RKO (cell line): ENCODE data around the gene KPNA3.
"Not testable (repeated sequence)": the region's sequence is repeated elsewhere in the genome, so short reads cannot be mapped to it uniquely, and the experiment has no call there.

ENCODE experiments used
- DNase-seq: peaks from one replicate; pipeline ENCODE4 v3.0.0-alpha.2; 2016; ENCODE audit warnings: low spot score

The KPNA3 gene

DNA sequence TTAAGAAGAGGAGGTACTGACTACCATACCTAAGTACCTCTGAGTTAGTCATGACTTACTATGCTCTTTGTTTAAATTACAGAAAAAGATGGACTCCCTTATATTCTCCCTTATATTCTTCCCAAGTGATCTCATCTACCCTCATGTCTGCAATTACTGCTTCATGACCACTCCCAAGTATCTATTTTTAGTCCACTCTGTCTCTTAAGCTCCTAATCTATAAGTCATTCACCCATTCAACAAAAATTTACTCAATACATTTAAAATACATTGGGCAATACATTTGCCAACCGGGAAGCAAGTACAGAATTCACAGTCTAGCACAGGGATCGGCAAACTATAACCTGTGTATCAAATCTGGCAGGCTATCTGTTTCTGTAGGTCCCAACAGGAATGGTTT lies 42.6 kb downstream of the KPNA3 start:
- no peak for DNase-seq

DNA sequence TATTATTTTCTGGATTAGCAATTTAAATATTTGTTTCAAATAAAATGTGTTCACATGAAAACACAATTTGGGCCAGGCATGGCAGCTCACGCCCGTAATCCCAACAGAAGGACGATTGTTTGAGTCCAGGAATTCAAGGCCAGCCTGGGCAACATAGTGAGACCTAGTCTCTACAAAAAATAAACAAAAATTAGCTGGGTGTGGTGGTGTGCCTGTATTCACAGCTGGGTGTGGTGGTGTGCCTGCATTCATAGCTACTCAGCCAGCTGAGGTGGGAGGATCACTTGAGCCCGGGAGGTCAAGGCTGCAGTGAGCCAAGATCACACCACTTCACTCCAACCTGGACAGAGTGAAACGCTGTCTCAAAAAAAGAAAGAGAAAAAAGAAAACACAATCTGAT lies 46.4 kb downstream of the KPNA3 start:
- no peak for DNase-seq

DNA sequence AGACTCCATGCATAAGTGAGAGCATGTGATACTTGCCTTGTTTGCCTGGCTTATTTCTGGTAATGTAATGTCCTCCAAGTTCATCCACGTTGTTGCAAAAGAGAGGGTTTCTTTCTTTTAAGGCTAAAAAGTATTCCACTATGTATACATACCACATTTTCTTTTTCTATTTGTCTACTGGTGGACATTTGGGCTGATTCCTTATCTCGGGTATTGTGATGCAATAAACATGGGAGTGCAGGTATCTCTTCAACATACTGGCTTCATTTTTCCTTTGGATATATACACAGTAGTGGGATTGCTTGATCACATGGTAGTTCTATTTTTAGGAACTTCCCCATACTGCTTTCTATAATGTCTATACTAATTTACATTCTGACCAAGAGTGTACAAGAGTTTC lies 51.6 kb downstream of the KPNA3 start:
- DNase-seq, result no peak

DNA sequence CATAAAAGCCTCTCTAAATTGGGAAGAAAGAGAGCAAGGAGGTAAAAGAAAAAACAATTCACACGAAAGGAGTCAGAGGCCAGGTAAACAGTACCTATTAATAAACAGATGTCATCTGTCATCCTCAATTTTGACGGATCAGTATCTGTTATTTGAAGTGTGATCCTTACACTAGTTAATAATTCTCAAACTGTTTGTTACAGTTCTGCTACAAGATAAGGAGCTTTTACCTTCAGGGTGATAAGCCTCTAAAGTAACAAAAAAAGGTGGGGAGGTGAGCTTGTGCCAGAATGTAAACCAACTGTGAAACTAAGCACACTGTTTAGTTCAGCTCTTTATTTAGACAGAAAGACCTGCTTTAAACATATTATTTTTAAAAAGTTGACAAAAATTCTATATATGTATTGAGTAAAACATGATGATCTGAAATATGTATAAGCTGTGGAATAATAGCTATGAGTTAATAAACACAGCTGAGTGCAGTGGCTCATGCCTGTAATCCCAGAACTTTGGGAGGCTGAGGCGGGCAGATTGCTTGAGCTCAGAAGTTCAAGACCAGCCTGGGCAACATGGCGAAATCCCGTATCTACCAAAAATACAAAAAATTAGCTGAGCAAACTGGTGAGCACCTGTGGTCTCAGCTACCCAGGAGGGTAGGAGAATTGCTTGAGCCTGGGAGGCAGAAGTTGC lies 52.8 kb downstream of the KPNA3 start:
- DNase-seq, result no peak

DNA sequence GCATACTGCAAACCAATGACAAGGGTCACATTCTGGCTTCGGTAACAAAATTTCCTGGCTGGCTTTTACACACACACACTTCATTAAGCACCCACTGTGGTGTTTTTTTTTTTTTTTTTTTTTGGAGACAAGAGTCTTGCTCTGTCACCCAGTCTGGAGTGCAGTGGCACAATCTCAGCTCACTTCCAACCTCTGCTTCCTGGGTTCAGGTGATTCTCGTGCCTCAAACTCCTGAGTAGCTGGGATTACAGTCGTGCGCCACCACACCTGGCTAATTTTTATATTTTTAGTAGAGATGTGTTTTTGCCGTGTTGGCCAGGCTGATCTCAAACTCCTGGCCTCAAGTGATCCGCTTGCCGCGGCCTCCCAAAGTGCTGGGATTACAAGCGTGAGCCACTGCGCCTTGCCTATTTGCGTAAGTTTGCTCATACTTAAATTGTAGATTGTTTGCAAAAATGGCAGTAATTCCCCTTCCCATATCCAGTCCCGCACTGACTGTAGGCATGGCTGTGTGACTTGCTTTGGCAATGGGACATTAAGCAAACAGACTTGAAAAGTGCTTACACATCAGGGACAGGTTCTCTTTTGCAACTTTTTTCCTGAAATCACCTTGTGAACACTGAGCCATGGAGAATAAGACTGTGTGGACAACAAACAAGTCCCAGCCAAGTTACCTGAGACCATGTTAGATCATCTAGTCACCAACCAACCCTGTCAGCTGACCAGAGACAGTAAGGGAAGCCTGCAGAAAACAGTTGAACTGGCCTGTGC lies 59.1 kb downstream of the KPNA3 start:
- no peak for DNase-seq

DNA sequence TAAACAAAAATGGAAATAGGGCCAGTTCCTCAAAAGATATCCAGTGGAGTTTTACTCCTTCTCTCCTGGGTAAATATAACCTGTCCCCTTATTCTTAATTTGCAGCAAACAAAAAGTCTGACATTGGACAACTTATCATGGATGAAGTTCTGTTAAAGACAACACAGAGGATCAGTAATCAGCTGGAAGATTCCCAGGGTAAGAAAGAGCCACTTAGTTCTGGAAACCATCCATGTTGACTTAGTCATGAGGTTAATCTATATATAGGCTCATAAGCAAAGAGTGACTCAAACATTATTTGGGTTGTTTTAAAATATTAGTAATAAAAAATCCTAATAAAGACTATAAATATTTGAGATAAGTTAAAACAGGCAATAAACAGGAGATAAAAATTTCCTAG lies 60.7 kb downstream of the KPNA3 start:
- DNase-seq, result no peak

DNA sequence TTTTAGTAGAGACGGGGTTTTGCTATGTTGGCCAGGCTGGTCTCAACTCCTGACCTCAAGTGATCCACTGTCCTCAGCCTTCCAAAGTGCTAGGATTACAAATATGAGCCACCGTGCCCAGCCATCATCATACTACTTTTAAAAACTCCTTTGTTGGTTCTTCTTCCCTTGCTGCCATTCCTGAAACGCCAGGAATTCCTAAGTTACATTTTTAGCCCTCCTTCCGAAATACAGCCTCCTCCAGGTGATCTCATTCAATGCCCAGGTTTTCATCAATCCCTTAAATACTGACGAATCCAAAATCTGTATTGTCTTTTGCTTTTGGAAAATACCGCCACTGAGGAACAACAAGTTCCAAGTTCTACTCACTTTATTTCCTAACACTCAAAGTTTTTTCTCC lies 75.9 kb downstream of the KPNA3 start:
- no peak for DNase-seq

DNA sequence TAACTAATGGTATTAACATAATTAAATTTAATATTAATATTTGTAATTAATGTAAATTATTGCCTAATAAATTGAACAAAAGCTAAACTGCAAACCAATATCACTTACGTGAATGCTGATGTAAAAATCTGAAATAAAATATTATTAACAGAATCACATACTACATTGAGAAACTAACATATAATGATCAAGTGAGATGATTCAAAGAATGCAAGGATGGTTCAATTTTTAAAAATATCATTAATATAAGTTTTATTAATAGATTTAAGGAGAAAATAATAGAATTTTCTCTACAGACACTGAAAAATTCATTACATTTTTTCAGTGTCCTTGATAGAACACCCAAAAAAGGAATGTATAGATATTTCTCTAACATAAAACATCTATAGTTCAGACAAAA lies 77.7 kb downstream of the KPNA3 start:
- no peak for DNase-seq

DNA sequence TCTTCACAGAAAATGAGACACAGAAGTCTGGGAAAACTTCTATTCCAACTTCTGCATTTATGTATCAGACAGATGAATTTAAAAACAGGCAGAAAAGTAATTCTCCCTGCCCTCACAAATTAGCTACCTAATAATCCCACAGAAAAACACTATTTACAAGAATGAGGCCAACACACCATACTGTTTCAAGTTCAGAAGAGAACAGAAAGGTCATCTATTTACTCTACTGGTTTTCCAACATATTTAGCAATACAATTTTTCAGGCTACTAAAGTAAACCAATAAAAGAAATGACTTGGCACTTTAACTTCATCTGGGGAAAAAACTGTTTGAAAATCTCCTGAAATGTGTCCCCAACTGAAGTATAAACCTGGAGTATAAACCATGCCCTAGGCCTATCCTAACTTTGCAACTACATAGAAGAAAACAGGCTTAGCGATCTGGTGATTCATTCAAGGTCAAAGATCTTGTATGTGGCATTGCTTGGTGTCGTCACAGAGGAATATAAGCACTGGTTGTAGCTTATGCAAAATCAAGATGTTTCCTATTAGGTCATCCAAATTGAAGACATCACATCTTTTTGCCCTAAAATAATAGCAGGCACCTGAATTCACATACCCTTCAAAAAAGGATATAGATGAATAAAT lies 81.1 kb downstream of the KPNA3 start:
- peak; percentile 36 for DNase-seq

DNA sequence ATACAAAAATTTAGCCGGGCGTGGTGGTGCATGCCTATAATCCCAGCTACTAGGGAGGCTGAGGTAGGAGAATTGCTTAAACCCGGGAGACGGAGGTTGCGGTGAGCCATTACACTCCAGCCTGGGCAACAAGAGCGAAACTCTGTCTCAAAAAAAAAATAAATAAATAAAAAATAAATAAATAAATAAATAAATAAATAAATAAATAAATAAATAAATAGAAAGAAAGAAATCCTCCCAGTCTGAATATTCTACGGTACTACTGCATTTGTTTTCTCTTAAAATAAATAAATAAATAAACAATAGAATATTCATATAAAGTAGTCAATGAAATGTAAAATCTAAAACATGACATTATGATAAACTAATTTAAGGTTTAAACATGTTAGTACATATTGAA lies 88.2 kb downstream of the KPNA3 start:
- DNase-seq, result not testable (repeated sequence)

DNA sequence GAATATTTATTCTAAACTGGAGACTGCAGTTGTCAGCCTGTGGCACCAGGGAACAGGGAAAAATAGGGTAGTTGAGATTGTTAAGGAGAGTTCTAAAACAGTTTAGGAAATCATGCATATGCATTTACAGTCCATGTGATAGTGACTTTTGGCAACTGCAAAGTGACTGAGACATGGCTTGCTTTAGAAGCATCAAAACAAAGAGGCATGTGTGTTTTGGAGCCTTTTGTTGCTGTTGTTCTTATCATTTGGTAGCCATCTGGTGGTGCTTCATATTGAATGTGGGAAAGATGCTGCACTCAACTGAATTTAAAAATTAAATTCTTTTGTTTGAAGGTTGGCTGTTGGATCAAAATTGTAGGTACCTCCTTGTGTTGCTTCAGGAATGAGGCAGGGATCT lies 91.0 kb downstream of the KPNA3 start:
- DNase-seq, result no peak

DNA sequence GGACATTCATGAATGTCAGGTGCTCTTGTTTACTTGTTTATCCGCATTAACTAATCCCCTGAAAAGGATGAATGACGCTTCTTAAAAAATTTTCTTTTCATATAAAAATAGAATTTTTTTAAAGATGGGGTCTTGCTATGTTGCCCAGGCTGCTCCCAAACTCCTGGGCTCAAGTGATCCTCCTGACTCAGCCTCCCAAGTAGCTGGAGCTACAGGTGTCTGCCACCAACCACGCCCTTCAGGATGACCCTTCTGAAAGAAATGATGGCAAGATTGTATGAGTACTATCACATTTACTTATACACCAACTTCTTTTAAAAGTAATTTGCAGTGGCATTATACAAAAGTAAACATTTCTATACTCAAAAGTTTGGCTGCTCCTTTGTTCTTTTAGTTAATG lies 95.0 kb downstream of the KPNA3 start:
- no peak for DNase-seq

DNA sequence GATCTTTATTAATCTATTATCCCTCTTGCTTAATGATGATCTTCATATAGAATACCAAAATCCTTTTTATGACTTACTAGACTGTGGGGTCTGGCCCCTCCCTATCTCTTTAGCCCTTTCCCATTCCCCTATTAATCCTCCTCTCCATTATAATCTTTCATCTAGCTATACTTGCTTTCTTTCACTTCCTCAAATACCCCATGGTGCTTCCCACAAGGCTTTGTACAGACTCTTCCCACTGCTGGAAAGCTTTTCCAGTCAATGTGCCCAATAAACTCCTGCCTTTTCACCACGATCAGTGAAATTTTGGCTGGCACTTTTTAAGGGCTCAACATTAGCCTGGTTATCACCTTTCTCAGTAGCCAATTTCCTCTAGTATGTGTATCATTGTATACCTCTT lies 98.0 kb downstream of the KPNA3 start:
- no peak for DNase-seq

DNA sequence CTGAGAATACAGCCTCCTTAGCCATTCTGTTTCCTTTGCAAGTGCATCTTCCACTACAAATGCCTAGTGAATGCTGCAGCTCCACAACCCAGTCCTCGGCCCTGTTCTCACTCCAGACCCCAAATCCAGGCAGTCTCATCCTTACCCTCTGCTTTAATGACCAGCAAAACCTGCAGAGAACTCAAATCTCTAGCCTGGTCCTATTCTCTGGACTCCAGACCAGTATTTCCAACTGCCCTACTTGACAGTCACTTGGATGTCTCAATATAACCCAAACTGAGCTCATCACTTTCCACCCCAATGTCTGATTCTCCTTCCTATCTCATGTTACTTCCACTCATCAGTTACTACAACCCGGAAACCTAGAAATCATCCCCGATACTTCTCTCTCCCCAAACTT lies 98.6 kb downstream of the KPNA3 start:
- no peak for DNase-seq

DNA sequence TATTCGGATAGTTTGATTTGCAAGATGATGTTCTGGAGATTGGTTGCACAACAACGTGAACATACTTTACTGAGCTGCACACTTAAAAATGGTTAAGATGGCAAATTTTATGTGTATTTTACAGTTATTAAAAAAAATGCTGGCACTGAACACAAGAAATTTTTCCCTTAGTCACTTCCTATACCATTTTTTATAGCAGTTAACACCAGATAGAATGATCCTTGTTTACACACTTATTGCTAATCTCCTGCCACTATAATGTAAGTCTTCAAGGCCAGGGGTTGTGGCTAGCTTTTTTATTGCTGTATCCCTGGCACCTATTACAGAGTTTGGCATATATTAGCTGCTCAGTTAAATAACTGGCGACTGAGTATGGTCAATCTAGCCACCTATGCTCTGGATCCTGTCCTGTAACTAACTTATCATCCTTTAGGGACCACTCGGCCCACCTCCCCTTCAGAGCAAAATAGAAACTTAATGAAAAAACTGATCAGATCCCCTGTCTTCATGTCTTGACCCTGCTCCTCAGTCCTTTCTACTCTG lies 99.2 kb downstream of the KPNA3 start:
- no peak for DNase-seq

DNA sequence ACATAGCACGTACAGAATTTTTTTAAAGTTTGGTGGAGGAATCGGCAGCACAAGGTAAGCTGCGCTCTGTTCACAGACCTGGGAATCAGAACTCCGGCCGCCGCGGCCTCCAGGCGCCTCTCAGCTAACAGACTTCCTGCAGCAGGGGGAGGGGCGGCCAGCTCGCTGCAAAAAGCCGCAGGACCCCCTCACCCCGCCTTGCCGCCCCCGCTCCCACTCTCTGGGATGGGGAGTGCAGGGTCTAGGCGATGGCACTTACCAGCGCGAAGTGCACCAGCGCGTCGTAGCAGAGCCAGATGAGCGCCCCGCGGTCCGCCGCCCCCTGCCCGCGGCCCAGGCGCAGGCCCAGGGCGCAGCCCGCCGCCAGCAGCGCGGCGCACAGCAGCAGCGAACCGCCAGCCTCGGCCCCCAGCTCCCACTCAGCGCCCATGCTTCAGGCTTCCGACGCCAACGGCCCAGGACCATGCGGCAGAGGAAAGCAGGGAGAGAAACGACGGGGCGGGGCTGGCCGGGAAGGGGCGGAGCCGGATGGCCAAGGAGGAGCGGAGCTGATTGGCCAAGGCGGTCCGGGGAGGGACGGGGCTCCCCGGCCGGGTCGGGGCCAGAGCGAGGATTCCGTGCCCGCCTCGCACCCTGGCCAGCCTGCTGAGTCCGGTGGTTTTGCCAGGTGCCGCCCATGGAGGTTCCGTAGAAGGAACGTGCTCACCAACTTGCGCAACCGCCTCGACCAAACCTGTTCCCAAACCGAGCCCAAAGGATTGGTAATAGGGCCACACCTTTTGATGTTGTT lies 101.3 kb downstream of the KPNA3 start, which contains the start of gene EBPL:
Gene EBPL (minus strand): TSS at position 492 of the 790 bp plus-strand sequence. CDS start 62 bp downstream, at position 430.
- DNase-seq, result peak; percentile 91

DNA sequence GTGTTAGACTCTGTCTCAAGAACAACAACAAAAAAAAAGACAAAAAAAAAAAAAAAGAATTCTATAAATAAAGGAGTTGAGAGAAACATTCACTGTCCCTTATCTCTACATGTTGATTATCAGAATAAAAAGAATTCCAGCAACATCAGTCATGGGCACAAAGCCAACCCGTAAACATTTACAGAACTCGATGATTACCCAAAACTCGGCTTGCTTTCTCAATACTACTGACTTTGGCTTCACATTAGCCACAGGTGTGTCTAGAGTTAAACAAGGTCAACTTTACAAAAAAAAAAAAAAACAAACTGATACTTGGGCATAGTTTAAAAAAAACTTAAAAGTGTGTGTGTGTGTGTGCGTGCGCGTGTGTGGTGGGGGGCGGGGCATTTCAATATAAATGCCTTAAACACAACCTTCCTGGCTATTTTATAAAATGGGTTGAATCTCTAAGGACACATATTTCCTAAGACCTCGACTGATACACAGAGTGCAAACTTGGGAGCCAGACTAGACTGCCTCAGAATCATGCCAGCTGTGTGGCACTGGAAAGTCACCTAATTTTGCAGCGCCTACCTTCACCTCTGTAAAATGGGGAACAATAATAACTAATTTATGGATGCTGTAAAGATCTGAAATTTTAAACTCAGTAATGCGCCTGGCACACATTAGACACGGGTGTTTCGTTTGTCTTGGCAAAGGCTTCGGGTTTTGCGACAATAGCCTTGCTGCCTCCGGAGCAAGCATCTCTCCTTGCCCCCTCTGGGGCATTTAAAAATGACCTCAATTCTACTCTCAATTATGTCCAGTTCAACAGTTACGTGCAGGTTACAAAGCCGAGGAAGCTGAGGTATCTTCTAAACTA lies 102.1 kb downstream of the KPNA3 start:
- peak; percentile 69 for DNase-seq

DNA sequence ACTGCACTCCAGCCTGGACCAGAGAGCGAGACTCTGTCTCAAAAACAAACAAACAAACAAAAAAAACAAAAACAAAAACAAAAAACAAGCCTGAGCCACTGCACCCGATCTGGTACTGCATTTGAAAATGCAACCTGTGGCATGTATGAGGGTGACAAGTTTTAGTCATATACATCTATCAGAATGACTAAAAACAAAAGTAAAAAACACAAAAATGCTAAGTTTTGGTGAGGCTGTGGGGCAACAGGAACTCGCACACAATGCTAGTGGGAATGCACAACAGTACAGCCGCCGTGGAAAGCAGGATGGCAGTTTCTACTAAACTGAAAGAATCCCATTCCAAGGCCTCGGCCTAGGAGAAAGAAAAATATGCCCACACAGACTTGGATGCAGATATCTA lies 109.0 kb downstream of the KPNA3 start:
- DNase-seq, result no peak

DNA sequence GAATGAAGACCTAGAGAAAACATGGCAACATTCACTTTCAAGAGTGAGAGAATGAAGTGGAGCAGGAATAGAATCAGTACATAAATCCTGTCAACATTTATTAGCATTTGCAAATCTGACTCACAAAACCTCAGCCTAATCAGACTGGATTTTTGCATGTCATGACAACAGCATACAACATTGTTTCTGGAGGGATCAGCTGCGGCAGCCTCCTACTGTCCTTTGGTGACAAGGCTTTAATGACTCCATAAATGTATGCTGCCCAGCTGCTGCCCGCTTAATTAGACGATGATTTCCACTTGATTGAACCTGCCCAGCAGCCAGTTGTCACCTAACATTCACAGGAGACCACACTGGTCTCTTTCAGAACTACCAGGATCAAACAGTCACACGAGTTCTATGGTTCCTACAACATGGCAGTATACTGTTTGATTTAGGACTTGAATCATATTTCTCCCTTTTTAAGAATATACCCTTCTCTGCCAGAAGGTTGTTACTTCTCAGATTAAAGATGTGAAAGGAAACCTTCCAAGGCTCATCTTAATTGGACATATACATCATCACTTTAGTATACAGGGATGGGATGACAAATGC lies 110.5 kb downstream of the KPNA3 start:
- no peak for DNase-seq

DNA sequence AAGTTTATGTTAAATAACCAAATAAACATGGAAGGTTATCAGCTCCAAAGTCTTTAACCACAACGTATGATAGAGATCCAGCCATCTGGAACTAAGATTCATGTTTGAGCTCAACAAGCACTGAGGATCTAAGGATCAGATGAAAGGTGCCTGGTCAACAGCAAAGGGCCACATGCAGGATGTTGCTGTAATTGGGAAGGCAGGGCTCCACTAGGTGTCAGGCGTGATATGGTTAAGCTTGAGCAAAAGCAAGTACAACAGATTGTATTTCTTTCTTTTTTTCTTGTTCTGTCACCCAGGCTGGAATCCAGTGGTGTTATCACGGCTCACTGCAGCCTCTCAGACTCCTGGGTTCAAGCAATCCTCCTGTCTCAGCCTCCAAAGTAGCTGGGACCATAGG lies 113.2 kb downstream of the KPNA3 start:
- DNase-seq, result no peak
